HG02571 (cell line): ENCODE data around the gene BCAN.
A peak's percentile ranks its signal among the peaks of the same experiment; 100 is the strongest.

ENCODE experiments used
- ATAC-seq: cut with Tn5 transposase; IDR thresholded peaks from one replicate; pipeline ENCODE4 v1.9.1; 2021; ENCODE audit warnings: mild to moderate bottlenecking, moderate library complexity; ENCODE audit not compliant: unreplicated experiment

The BCAN gene

DNA sequence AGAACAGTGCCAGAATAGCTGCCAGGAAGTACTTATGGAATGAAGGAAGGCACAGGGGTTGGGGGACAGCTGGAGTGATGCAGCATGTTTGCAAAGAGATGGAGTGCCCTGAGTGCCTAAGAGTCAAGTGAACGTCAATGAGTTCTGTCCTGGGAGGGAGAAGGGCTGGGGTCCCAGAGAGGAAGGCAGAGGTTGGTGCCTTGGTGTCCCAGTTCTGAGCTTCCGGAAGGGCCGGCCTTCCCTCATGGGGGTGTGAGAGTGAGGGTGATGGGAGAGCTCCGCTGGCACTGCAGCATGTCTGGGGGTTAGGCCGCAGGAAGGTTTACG, 17.7 kb downstream of the BCAN start:
- ATAC-seq, result no peak

DNA sequence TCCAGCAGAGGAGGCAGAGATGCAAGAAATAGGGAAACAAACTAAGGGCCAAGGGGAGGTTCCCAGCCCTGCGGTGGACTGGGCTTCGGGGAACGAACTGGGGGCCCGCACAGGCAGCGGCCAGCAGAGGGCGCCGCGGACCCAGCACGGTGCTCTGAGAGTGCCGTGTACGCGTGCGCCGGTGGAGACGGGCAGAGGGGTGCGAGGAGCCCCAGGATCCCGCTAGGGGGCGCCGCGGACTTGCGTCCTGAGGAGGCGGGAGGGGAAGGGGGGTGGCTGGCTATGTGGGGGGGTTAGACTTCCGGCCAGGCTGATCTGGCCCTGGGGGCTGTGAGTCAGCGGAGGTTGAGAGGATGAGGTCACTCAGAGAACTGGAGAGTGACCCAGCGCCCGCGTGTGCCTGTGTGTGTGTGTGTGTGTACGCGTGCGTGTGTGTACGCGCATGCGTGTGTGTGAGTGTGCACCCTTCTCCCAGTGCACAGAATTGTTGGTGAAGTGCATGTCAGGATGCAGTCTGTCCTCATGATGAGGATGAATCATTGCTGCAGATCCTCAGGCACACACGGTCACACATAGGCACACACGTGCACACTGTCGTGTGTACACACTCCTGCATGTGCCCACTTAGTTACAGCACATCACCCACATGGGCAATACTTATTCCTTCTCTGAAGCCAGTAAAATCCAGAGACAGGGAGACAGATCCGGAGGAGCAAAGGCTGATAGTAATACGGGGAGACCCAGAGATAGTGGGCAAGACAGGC, 18.3 kb downstream of the BCAN start:
- ATAC-seq, result peak; percentile 61

- ATAC-seq, result no peak
Measured at GRCh38 chr1:156660752-156661112, 18.8 kb downstream of the BCAN start.

- ATAC-seq, result no peak
Measured at GRCh38 chr1:156662005-156662799, 20.3 kb downstream of the BCAN start.

GRCh38 chr1:156662800-156663055, 20.8 kb downstream of the BCAN start:
- ATAC-seq, result no peak

- no peak for ATAC-seq
Measured at GRCh38 chr1:156663178-156663577, 21.3 kb downstream of the BCAN start.

DNA sequence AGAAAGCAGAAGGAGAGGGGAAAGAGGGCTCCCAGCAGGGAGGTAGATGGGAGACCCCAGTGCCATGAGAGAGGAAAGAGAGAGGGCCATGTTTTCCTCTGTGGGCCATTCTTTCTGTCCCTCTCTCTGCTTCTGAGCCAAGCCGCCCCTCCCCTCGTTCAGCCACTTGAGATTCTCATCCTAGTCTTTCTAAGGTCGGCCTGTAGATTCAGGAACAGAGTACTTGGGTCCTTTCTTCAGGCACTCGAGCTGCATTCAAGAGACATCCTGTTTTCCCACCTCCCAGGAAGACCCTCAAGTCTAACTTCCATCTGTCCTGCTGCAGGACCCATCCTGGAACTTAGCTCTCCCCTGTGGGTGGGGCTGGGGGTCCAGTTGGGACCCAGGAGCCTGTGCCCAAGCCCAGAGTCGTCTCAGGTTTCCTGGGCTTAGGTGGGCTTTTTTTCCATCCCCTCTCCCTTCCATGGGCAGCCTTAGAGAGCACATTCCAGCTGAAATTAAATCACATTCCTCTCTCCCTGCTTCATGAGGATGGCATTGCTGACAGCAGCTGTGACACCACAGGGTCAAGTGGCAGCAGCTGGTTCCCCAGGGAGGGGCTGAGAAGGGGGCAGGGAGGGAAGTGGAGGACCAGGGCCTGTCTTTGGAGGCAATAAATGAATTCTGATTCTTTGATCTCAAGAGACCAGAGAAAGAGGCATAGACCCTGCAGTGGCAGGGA, 22.3 kb downstream of the BCAN start:
- ATAC-seq, result no peak

DNA sequence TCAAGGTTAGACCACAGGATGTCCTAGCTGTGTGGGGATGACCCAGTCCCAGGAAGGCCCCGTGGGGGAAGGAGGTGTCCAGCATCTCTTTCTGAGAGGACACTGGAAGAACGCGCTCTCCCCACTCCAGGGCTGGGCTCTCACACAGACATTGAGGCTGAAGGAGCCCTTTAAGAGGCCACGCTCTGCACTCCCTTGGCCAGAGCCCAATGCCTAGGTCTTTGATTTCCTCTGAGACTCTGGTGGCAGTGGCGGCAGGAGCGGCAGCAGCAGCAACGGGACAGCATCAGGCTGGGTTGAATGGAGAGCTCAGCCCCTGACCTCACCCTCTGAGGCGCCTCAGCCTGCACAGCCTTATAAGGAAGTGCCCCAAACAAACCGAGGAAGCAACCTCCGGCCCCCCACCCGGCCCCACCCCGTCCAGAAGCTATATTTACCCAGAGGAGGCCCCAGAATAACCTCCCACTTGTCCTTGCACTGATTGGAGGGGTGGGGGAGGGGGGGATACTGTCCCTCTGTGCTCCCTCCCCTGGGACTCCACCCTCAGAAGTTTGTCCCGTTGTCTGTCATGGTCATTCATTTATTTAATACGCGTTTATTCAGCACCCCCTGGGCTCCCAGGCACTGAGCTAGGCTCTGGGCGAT, 23.0 kb downstream of the BCAN start:
- no peak for ATAC-seq

DNA sequence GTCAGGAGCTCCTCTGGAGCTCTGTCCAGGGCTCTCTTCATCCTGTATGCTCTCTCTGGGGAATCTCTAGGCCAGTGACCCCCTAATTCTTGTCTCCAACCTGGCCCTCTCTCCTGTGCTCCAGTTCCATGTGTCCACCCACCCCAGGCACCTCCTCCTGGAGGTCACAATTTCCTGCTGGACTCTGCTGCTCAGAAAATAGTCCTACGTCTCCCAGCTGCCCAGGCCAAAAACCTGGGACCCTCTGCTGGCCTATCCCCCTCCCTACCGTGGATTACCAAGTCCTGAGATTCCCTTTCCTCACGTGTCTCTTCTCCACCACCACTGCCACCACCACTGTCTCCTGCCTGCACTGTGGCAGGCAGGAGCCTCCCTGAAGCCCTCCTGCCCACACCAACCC, 23.6 kb downstream of the BCAN start:
- ATAC-seq, result no peak

DNA sequence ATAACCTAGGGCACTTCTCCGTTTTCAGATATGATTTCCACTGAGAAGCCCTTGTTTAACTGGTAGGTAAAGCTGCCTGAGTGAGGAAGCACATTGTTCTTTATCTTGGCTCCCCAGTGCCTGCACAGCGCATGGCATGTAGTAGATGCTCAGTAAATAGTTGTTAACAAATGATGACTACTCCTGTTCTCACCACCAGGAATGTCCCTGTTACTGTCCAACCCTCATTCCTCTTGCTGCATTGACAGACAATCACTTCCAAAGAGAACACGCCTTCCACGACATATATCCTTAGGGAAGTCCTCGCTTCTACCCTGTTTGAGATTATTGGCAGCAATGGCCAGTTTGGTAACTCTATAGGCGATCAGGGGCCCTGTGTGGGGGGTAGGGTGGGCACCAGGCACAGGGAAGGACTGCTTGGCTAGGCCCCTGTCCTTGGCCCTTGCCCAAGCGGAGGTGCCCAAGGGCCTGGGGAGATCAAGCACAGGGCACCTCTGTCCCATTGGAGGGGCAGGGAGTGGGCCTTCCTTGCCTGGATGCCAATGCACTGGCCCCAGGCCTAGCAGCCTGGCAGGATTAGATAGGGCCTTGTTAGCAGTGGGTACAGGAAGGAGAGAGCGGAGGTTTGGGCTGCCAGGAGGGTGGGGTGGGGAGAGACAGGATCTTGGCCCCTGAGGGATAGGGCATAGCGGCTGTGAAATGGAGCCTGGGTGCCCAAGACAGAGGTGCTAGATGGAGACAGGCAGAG, 25.1 kb downstream of the BCAN start:
- no peak for ATAC-seq

- no peak for ATAC-seq
Measured at GRCh38 chr1:156667610-156667967, 25.7 kb downstream of the BCAN start.

- ATAC-seq, result no peak
Measured at GRCh38 chr1:156667968-156668709, 26.2 kb downstream of the BCAN start.

DNA sequence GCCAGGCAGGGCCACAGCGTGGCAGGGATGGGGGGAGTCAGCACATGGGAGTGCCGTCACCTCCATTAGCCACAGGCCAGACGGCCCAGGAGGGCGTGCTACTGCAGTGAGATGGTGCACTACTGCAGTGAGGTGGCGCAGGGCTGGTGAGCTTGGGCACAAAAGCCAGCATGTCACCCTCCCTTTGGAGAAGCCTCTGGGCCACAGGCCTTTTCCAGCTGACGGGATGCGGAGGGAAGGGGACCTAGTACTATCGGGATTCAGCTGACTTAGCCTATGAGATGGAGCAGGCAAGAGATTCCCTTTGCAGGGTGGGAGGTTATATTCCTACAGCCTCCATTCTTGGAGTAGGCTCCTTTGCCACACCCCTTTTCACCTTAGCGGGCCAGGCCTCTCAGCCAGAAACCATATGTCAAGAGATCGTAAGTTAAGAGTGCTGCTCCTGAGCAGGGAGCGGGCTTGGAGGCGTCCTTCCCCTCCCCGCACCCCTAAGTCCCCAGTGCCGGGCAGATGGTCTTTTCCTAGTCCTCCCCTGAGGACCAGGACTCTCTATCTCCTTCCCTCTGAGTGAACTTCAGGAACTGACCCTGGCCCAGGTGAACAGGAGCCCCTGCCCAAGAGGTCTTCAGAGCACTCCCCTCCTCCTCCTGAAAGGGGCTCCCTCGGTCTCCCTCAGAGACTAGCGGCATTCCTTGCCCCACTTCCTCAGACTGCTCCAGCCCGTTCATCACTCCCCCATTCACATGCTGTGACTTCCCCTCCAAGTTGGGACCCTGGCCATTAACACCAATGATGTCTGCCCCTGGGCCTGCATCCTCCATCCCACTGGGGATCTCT, 27.1 kb downstream of the BCAN start:
- ATAC-seq, result no peak

- ATAC-seq, result no peak
Measured at GRCh38 chr1:156669794-156670193, 27.9 kb downstream of the BCAN start.

GRCh38 chr1:156670359-156670758, 28.4 kb downstream of the BCAN start:
- ATAC-seq, result no peak

DNA sequence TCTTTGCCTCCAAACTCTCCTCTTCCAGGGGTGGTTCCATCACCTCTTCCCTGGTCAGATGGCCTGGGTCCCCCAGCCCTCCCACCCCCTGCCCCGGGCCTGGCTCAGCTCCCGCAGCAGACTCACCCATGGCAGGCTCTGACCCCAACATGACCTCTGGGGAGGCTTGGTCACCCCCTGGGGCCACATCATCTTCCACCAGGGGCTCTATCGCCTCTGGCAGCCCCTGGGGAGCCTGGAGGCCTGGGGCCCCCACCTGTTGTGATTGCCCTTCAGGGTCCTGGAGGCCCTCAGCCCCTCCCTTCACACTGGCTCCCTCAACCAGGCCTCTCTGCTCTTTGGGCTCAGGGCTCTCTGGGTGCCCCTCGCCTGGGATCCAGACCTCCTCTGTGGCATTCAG, 28.9 kb downstream of the BCAN start:
- no peak for ATAC-seq

- no peak for ATAC-seq
Measured at GRCh38 chr1:156671804-156672203, 29.9 kb downstream of the BCAN start.

GRCh38 chr1:156673387-156674121, 31.6 kb downstream of the BCAN start:
- ATAC-seq, result no peak
